22Rv1 (cell line): ENCODE data around the gene SRCAP.

Experiments used
- H3K27ac ChIP-seq: fragments of 450-650 bp; 2 replicates; pipeline ENCODE4 v1.5.1; 2017
- CTCF ChIP-seq: fragments of 450-650 bp; IDR thresholded peaks from 2 replicates; pipeline ENCODE4 v1.5.1; 2017; ENCODE audit warnings: mild to moderate bottlenecking
- ZFX ChIP-seq: fragments of 450-650 bp; IDR thresholded peaks from 2 replicates; pipeline ENCODE4 v1.6.1; 2017; ENCODE audit warnings: antibody characterized with exemption, borderline replicate concordance

Gene SRCAP

GRCh38 chr16:30669903-30670824 lies 28.8 kb upstream of the SRCAP start:
- no peak overlapping the region for H3K27ac ChIP-seq
- no peak for TF ChIP-seq ZFX
- TF ChIP-seq CTCF = no peak

GRCh38 chr16:30675143-30675542 lies 23.8 kb upstream of the SRCAP start:
- no peak for TF ChIP-seq CTCF
- TF ChIP-seq ZFX = no peak
- no peak overlapping the region for H3K27ac ChIP-seq

GRCh38 chr16:30677931-30678585 lies 20.9 kb upstream of the SRCAP start:
- H3K27ac ChIP-seq = no peak overlapping the region
- TF ChIP-seq ZFX = no peak
- TF ChIP-seq CTCF = no peak

GRCh38 chr16:30678586-30678970 lies 20.4 kb upstream of the SRCAP start:
- no peak overlapping the region for H3K27ac ChIP-seq
- no peak for TF ChIP-seq ZFX
- no peak for TF ChIP-seq CTCF

- no peak overlapping the region for H3K27ac ChIP-seq
Observed at GRCh38 chr16:30680326-30680725, 18.6 kb upstream of the SRCAP start.

GRCh38 chr16:30688701-30689100 lies 10.3 kb upstream of the SRCAP start:
- no peak overlapping the region for H3K27ac ChIP-seq
- TF ChIP-seq CTCF (no peak), ZFX (no peak)

More at GRCh38 chr16:30680326-30680725, 18.6 kb upstream of the SRCAP start:
- TF ChIP-seq ZFX (no peak), CTCF (no peak)

- TF ChIP-seq CTCF (no peak), ZFX (no peak)
Observed at GRCh38 chr16:30691907-30692306, 7.1 kb upstream of the SRCAP start.

More at GRCh38 chr16:30691907-30692306, 7.1 kb upstream of the SRCAP start:
- no peak overlapping the region for H3K27ac ChIP-seq
